Stimulated activated CD4-positive, alpha-beta T cell treated with anti-CD3 and anti-CD28 coated beads, Interleukin-1b, Interleukin-23, amount 100 ng/mL, for 24 hours (primary cell): ENCODE measurements around the gene EVX2.

Experiments used
- DNase-seq, 4 experiments: peaks; one replicate each; pipeline ENCODE4 v3.0.0-alpha.2; 2020; ENCODE audit warnings: low read depth in 4 of 4, low spot score in 1 of 4

EVX2 gene

GRCh38 chr2:176122052-176122682, 38.4 kb upstream of the EVX2 start:
- no peak for DNase-seq

DNA sequence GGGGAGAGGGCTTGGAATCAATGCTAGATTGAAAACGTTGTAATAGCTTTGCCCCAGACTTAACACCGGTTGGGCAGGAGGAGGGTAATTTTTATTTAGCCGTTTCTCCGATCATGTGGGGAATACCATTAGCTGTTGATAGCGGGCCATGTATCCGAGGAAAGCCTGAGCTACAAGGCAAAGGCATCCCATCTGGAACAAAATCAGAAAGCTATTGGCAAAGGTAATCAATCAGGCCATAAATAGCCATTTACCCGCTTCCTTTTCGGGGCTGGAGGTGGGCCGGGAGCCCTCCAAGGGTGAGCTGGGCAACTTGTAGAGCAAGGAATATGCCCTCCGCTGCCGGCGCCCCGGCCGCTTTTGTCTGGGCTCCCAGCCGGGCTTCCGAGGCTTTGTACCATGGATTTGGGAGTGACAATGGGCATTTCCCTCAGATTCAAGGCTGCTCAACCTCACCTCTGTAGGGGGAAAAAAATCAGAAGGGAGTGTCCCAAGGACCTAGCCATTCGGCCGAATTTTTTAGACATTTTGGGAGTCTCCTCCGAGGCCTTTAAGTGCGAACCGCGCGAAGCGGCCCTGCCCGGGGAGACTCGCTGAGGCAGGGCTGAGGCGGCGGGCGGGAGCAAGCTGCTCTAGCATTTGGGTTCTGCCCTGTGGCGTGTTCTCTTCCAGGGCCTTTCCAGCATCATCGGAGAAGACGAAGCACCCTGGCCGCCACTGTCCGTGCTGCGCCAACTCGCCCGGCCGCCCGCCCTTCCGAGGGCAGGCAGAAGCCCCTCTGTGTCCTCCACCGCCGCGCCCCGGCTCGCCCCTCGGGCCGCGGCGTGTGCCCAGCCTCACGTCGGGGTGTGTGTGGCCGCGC, 37.7 kb upstream of the EVX2 start:
- no peak for DNase-seq

GRCh38 chr2:176120364-176121189, 36.8 kb upstream of the EVX2 start:
- no peak for DNase-seq

- DNase-seq, result no peak
These were observed 35.0 kb upstream of the EVX2 start for GRCh38 chr2:176118601-176119339.

DNA sequence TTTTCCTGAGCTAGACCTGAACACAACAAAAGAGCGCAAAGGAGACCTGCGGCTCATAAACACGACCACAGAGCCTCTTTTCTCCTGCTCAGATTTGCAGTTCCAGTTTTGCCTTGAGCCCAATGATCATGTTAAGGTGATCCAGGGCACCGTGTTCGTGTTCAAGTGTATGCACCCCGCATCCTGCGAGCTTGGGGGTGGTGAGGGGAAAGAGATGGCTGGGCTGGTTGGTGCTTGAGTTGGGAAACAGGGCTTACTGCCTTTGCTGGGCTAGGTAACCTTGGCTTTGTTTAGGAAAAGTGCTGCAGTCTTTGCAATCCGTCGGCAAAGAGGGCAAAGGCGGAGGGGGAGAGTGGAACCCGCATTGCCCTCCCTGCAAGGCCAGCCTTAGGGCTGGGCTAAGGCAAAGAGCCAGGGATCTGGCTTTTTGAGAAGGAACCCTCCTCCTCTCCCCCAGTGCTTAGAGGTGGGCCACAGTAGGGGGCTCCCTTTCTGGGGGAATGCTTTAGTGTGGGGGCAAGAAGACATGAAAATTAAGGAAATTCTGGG, 34.1 kb upstream of the EVX2 start:
- DNase-seq, result no peak

GRCh38 chr2:176117162-176117822, 33.5 kb upstream of the EVX2 start:
- no peak for DNase-seq

DNA sequence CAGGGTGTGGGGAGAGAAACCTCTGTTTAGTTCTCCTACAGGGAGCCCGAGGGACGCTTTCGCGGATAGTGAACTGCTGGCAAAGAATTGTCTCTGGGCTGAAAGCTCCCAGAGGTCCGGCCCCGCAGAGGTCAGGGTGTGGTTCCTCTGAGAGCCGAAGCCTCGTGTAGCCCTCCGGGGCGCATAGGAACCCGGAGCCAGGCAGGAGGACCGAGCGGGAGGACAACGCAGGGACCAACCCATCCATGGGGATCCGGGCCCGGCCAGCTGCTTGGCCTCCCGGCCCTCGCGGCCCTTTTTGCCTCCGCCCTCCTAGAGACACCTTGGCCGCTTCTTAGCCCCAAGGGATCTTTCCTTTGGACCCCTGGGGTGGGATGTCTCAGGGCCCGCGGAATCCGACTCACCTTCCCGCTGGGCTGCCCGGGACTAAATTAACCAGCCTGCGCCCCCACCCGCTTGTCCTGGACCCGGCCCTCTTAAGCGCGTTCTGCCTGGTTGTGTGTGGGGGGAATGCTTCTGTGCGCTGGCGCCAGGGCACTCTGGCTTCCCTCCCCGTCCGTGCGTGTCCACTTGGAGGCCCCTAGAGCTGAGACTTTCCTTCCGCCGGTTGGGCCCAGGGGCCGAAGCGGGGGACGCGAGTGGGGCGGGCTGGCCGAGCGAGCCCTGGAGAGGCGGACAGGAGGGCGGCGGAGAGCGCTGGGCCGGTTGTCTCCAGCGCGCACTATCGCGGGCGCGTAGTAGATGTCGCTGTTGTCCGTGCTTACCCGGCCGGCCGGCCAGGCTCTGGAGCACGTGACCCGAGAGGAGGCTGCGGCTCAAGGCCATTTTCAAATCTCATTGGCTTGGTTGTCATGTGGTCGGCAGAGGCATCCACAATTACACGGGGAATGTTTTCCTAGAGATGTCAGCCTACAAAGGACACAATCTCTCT, 32.4 kb upstream of the EVX2 start, which contains the start of gene HOXD10:
TSS of gene HOXD10 (plus strand) at position 896 of the 931 bp plus-strand sequence. CDS start 56 bp downstream, outside the sequence.
- no peak for DNase-seq

DNA sequence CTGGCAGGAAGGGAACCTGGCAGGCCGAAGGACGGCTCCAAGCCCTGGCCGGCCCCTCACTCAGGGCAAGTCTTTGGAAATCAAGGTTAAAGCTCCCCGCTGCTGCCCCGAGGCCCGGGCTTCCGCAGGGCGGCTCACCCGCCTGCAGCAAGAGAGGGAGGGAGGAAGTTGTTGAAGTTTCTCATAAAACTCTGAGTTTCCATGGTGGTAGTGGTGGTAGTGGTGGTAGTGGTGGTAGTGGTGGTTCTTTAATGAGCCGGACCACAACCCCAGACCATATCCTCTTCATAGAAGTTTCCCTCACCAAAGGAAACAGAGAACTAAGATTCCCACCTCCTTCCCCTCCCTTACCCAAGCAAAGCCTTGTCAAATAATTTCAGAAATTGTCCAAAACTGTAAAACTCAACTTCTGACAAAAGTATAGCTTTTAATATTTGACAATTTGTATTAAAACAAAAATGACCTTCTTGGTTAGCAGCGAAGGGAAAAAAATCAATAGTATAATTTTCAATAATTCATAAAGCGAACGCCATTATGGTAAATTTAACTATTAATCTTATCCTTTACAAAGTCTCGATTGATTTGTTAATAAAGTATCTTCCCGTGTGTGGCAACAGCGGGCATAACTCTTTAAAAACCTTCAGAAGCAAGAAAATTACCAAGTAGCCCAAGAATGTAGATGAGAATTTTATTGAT, 31.3 kb upstream of the EVX2 start:
- DNase-seq, result no peak

GRCh38 chr2:176114120-176114929, 30.6 kb upstream of the EVX2 start:
- no peak for DNase-seq

GRCh38 chr2:176112375-176113302, 28.9 kb upstream of the EVX2 start:
- no peak for DNase-seq

- no peak for DNase-seq
These were observed 28.1 kb upstream of the EVX2 start for GRCh38 chr2:176111846-176112374.

GRCh38 chr2:176111309-176111663, 27.5 kb upstream of the EVX2 start:
- no peak for DNase-seq

DNA sequence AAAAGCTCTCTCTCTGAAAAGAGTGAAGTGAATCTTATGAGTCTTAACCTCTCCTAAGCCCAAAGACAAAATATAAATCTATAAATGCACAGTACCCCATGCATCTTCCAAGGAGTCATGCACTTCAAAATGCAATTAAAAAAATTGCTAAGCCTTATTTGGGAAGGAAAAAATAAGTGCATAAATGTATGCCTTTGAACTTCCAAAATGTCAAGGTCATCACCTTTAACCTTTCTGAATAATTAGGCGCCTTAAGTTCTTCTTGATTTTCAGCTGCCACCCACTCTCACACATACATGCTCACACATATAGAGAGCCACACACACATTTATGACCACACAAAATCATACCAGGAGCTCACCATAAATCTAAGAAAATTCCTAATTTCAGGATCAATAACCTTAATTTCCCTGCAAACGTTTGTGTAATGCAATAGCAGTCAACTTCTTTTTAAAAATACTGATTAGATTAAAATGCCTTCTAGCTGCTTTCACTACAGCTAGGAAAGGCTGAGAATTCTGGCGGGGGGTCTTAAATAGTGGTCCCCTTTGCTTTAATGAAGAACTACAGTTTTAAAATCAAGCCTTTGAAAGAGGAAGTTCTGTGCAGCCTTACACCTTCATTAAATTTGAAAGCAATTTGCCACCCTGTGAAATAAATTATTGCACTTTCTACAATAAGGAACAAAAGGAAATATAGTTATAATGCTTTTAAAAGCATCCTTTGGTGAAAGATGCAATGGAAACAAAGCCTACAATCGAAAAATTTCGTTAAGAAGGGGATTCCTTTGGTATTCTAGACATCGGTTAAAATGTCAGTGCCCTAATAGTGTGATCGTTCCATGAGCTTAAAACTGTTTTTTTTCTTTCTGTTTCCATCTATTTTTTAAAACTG, 26.9 kb upstream of the EVX2 start:
- no peak for DNase-seq

DNA sequence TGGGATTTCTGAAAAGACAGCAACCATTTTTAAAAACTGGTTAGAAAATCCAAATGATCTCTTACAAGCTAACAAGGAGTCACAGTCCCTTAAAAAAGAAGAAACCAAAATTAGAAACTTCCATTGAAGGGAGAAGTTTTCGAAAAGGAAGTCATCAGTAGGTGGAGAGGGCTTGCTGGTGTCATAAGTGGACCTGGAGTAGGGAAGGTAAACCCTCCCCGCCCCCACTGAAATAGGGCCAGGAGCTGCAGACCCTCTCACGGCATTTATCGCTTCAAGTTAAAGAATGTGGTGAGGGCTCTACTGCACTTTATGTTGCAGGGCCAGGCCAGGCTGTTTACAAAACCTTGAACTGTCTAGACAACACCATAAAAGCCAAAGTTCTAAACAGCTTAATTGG, 26.2 kb upstream of the EVX2 start:
- no peak for DNase-seq

DNA sequence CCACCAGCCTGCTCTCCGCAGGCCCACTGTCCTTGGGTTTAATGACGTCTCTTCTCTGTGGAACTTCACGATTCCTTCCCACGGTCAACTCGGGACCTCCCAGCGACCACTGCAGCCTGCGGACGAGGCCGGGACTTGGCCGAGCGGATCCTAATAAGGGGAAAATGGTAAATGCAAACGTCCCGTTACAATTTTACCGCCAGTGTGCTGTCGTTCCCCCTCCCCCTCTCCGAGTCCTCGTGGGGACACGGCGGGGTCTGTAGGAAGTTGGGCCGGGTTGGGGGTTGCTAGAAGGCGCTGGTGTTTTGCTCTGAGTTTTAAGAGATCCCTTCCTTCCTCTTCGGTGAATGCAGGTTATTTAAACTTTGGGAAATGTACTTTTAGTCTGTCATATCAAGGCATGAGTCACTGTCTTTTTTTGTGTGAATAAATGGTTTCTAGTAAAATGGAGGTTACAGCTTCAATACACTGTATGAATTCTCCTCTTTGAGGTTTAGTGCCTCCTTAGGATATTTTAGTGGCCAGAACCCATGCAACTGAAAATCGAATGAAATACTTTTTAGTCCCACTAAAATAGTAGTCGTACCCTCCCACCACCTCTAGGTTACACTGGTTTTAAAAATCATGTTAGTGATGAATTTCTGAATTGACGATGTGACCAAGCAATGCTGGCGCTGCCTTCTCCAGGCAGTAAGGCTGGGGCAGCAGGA, 25.6 kb upstream of the EVX2 start:
- DNase-seq, result no peak
